Pons (tissue), 1 donor: ENCODE measurements around the gene AEBP2.
"Not testable (repeated sequence)": the region's sequence is repeated elsewhere in the genome, so short reads cannot be mapped to it uniquely, and the experiment has no call there.

Experiments
- DNase-seq: peaks from one replicate; pipeline ENCODE4 v3.0.0-alpha.2; 2016; ENCODE audit warnings: low spot score

AEBP2 gene

DNA sequence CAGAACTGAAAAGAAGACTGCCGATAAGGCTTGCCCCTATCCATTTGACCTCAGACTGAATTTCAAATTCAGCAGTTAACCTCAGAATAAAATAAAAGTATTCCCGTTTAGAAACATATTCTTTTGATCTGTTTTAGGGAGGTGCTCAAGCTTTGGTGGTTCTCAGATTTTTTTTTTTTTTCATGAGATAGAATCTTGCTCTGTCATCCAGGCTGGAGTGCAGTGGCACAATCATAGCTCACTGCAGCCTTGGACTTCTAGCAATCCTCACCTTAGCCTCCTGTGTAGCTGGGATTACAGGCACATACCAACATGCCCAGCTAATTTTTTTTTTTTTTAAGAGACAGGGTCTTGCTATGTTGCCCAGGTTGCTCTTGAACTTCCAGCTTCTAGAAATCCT lies 15.5 kb downstream of the AEBP2 start:
- no peak for DNase-seq

DNA sequence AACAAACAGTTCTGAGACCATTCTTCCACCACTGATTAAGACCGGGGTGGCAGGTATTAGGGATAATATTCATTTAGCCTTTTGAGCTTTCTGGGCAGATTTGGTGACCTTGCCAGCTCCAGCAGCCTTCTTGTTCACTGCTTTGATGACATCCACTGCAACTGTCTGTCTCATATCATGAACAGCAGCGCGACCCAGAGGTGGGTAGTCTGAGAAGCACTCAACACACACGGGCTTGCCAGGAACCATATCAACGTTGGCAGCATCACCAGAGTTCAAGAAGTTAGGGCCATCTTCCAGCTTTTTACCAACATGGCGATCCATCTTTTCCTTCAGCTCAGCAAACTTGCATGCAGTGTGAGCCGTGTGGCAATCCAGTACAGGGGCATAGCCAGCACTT lies 16.9 kb downstream of the AEBP2 start:
- no peak for DNase-seq

DNA sequence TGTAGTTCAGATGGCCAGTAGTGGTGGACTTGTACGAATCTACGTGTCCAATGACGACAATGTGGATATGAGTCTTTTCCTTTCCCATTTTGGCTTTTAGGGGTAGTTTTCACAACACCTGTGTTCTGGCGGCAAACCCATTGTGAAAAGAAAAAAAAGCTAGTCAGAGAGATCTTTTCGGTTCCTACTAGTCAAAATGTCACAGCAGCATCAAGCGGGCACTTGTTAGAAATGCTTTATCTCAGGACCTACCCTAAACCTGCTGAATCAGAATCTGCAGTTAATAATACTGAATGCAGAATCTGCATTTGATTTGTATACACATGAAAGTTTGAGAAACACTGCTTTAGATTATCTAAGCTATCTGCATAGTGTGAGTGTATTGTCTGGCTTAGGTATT lies 18.3 kb downstream of the AEBP2 start:
- no peak for DNase-seq

DNA sequence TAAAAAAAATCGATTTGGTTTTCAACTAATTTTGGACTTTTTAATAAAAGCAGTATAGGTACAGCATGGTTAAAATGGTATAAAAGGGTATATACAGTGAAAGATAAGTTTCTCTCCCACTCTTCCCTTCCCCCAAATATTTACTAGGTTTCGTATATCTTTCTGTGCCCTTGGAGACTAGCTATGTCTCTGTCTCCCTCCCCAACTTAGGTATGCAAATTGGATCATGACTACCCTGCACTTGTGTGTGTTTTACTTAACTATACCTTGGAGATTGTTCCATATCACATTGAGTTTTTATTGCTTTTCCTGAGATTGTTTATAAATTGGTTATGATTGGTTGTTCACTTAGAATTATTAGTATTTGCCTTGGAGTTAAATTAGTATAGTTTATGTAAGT lies 19.4 kb downstream of the AEBP2 start:
- no peak for DNase-seq

DNA sequence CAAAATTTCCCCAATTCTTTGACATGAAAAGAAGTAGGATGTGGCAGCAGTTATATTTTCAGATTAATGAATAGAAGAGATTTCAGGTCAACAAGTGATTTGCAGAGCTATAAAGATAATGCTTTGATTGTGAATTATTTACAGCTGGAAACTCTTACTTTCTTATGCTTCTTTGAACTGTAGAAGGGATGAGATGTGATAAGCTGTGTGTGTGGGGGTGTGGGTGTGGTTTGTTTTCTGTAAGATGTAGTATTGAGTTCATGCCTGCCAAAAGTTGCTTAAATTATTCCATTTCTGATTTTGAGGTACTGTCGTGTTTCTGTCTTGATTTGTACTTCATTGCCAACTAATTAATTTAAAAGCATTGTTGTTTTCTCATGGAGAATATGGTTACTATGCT lies 22.7 kb downstream of the AEBP2 start:
- no peak for DNase-seq

DNA sequence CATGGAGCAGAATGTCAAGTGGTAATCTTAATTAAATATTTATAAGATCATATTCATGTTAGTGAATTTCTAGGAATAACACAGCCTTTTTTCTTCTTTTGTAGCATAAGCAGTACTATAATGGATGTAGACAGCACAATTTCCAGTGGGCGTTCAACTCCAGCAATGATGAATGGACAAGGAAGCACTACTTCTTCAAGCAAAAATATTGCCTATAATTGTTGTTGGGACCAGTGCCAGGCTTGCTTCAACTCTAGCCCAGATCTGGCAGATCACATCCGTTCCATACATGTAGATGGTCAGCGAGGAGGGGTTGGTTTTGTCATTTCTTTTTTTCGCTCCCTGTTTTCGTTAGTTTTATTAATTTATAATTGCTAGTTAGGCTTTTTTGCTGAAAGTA lies 23.1 kb downstream of the AEBP2 start:
- no peak for DNase-seq

DNA sequence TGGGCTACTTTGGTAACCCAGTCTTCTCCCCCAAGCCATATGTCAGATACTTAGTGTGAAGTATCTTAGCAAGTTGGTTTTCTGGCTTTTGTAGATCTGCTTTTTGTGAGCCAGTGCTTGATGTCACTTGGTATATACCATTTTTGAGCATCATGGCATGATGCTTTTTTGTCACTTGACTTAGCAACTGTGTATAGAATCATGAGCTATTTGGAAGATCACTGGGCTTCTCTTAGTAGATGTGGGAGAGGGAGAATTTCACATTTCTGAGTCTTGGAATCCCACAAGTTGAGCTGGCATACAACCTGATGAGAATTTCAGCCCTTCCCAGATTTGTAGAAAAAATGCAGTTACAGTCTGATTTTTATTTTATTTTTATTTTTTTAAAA lies 24.9 kb downstream of the AEBP2 start:
- DNase-seq, result no peak

DNA sequence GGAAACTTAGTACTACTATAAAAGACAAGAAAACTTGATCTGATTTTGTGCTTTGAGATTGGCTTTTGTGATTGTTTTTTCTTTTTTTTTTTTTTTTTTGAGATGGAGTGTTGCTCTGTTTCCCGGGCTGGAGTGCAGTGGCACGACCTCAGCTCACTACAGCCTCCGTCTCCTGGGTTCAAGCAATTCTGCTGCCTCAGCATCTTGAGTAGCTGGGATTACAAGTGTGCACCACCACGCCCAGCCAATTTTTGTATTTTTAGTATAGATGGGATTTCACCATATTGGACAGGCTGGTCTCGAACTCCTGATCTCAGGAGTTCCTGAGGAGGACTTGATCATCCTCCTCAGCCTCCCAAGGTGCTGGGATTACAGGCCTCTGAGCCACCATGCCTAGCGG lies 26.4 kb downstream of the AEBP2 start:
- DNase-seq, result no peak

DNA sequence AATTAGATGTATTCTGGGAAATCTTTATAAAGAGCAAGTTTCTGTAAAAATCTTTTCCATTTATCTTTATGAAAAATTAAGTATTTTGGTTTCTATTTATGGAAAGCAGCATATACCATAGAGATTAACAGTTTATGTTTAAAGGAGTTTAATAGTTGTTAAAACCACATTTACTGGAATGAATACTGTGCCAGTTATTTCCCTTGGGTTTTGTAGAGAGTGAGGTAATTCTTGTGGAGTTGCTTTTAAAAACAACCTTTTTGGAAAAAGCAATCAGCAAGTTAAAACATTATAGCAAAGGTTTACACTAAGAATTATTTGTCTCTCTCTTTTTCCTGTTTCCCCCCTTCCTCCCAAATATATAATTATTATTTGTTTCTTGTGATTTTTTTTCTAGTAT lies 34.9 kb downstream of the AEBP2 start:
- DNase-seq, result no peak

DNA sequence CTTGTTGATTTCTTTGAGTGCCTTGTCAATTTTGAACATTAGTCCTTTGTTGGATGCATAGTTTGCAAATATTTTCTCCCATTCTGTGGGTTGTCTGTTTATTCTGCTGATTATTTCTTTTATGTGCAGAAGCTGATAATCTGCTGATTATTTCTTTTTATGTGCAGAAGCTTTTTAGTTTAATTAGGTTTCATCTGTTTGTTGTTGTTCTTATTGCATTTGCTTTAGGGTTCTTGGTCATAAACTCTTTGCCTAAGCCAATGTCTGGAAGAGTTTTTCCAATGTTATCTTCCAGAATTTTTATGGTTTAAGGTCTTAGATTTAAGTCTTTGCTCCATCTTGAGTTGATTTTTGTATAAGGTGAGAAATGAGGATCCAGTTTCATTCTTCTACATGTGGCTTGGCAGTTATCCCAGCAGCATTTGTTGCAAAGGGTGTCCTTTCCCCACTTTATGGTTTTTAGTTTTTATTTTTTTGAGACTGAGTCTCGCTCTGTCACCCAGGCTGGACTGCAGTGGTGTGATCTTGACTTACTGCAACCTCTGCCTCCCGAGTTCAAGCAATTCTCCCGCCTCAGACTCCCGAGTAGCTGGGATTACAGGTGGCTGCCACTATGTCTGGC lies 36.7 kb downstream of the AEBP2 start:
- not testable (repeated sequence) for DNase-seq

DNA sequence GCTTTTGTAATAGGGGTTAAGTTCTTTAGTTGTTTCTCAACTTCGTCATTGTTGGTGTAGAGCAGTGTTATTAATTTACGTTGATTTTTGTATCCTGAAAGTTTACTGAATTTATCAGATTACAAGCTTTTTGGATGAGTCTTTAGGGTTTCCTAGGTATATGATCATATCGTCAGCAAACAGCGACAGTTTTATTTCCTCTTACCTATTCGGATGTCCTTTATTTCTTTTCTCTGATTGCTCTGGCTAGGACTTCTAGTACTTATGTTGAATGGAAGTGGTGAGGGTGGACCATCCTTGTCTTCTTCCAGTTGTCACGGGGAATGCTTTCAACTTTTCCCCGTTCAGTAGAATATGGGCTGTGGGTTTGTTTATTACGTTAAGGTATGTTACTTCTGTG lies 37.8 kb downstream of the AEBP2 start:
- DNase-seq, result no peak

DNA sequence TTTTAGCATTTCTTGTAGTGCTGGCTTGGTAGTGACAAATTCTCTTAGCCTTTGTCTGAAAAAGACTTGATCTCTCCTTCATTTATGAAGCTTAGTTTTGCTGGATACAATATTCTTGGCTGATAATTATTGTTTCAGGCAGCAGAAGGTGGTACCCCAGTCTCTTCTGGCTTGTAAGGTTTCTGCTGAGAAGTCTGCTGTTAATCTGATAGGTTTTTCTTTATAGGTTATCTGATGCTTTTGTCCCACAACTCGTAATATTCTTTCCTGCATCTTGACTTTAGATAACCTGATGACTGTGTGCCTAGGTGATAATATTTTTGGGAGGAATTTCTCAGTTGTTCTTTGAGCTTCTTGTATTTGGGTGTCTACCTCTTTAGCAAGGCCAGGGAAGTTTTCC lies 41.2 kb downstream of the AEBP2 start:
- no peak for DNase-seq

DNA sequence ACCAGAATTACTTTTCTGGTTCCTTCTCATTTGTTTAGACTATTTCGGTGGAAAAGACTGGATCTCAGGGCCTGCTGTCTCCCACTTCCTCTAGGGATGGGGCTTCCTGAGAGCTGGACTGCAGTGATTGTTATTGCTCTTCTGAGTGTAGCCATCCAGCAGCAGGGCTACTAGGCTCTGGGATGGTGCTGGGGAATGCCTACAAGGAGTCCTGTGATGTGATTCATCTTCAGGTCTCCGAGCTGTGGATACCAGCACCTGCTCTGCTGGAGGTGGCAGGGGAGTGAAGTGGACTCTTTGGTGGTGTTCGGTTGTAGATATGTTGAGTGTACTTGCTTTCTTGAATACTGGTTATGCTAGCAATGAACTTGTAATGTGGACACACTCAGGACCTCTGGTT lies 42.7 kb downstream of the AEBP2 start:
- no peak for DNase-seq

DNA sequence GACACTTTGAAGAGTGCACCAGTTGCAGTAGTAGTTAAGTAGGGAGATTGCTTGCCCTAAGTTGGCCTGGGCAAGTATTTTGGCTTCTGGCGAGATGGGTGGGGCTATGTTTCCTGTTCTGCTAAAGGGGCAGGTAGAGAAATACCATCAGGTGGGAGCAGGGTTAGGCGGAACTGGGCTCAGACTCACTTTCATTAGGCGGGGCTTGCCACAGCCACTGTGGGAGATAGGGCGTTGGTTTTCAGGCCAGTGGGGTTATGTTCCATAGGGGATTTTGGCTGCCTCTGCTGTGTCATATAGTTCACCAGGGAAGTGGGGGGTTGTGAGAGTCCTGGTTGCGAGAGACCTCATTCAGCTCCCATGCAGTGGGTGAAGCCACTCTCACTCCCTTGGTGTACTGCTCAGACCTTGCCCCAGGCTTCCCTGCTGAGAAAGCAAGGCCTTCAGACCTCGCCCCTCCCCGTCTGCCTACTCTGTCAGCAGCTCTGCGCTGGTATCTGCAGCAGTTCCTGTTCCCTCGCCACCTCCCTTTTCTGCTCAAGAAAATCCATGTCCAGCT lies 43.3 kb downstream of the AEBP2 start:
- no peak for DNase-seq

DNA sequence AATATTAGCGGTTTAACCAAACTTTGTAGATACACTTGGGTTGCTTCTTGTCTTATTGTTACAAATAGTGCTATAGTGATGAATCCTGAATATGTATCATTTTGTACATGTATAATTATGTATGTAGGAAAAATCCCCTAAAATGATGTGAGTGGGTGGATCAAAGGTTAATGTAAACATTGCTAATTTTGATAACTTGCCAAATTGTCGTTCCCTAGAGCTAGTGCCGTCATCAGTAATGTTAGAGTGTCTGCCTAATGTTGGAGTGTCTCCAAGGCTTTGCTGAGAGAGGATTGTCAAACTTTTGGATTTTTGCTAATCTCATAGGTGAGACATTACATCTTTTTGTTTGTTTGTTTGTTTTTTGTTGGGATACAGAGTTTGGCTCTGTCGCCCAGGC lies 44.4 kb downstream of the AEBP2 start:
- no peak for DNase-seq

DNA sequence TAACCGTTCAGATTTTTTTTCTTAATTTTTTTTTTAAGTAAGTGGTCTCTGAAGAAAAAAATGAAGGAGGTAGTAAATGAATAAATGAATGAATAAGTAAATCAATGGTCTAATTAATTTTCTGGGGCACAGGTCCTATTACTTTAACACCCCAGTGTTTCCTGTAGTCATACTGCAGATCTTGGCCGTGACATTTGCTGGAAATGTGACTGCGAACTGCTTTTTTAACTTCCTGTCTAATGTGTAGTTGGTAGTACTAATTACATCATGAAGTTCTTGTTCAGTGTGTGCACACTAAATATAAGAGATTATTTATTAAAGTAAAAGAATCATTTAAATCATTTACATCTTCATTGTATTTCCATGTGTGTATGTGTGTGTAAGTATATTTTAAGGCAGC lies 45.4 kb downstream of the AEBP2 start:
- no peak for DNase-seq

DNA sequence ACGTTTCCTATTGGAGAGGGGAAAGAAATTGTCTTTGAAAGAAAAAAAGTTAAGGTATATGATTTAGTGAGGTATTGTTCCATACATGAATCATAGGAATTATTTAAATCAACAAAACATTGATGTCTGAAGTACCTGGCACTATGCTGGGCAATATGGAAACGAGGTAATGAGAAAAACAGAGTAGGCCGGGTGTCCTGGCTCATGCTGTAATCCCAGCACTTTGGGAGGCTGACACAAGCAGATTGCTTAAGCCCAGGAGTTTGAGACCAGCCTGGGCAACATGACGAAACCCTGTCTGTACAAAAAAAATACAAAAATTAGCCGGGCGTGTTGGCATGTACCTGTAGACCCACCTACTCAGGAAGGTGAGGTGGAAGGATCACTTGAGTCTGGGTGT lies 45.9 kb downstream of the AEBP2 start:
- DNase-seq, result no peak

DNA sequence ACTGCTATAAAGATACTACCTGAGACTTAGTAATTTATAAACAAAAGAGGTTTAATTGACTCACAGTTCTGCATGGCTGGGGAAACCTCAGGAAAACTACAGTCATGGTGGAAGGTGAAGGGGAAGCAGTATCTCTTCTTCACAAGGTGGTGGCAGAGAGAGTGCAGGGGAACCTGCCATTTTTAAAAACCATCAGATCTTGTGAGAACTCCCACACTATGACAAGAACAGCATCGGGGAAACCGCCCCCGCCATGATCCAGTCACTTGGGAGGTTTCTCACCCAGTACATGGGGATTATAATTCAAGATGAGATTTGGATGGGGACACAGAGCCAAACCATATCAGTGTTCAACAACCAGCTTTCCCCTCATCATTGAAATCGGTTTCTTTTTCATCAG lies 49.9 kb downstream of the AEBP2 start:
- no peak for DNase-seq

DNA sequence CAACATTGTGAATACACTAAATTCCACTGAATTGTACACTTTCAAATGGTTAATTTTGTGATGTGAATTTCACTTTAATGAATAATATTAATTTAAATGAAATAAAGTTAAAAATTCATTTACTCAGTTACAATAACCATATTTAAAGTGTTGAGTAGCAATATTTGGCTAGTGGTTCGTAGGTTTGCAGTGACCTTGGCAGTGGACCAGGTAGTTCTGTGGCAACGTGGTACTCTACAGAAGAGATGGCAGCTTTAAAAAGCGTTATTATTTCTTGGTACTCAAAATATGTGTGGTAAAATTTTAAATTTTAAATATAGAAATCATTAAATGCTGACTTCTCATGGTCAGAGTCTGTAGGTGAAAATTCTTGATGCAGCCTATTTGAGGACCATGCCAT lies 51.6 kb downstream of the AEBP2 start:
- no peak for DNase-seq

DNA sequence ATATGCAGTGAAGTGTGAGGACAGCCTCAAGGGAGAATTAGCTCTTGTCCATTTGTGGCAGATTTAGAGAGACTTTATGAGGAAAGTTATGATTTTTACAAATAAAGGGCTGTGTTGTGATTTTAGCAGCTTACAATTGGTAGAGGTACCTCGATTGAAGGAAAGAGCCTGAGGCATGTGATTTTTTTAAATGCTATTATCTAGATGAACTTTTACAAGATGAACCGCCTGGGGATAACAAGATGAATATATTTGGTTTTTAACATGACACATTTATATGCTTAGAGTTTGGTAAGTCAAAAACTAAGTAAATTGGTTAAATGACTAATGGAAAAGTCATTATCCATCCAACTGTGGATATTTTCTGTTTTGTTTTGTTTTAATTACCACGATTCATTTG lies 52.6 kb downstream of the AEBP2 start:
- no peak for DNase-seq

DNA sequence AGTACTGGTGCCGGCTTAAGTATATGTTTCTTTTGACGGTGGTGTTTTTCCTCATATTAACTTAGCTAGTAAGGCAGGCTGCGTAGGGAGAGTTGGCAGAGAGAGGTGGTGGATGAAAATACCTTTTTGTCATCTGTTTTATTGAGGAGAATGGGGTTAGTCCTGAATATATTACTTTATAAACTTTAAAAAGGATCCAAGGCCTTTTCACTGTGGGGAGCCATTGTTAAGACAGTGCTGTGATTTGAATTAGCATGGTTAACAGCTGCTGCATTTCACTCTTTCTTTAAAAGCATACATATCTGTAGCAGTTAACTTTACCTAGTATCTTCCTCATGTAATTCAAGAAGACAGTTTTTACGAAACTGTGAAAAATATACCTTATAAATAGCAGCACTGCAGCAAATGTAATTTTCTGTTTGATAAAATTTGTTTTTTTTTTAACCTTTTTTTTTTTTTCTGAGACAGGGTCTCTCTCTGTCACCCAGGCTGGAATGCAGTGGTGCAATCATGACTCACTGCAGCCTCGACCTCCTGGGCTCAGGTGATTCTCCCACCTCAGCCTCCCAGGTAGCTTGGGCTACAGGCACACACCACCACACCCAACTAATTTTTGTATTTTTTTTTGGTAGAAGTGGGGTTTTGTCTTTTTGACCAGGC lies 57.1 kb downstream of the AEBP2 start:
- no peak for DNase-seq

DNA sequence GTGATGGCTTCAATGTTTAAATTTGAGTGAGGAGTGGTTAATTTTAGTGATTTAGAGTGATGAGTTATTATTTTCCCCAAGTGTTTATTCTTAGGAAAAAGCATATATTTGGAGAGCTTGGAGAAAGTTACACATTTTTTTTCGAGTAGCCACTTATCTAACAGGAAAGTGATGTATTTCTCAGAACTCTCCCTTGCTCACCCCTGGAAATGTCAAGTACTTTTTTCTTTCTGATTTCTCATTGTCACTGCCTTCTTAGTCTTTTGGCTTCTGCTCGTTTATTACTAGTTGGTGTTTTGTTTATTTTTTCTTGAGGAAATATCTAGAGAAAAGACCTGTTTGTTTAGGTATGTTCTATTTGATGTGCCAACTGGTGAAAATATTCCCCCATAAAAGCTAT lies 58.8 kb downstream of the AEBP2 start:
- no peak for DNase-seq

DNA sequence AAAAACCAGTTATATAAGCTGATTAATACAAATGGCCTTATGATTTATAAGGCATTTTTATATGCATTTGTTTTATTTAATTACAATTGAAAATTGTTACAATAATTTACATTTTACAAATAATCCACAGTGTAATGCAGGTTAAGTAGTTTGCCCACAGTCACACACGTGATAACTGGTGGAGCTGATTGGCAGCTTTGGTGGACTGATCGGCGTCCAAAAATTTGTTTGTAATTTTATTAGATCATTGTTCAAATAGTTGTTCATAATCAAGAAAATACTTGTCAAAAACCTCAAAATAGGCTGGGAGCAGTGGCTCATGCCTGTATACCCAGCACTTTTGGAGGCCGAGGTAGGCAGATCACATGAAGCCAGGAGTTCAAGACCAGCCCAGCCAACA lies 59.7 kb downstream of the AEBP2 start:
- DNase-seq, result no peak

DNA sequence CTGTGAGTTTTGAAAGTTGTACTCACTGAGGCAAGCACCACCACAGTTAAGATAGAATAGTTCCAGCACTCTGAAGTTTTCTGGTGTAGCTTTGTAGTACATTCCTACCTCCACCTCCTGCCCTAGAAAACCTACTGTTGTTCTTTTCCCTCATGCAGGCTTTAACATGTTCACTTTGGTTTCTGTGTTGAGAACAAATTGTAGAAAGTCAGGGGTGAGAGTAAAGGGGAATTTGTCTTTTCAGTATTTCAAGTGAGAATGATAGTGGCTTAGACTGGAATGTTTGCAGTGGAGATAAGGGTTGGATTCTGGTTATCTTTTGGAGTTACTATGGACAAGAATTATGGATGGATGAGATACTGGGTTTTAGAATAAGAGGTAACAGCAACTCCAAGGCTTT lies 67.2 kb downstream of the AEBP2 start:
- DNase-seq, result no peak
